Pancreas (tissue), 10 donors: Measurements from ENCODE around the gene PRXL2B. TPM values are rescaled to one million over a fixed set of nuclear protein-coding genes. Genes with fewer than 3 reads are reported as not detected.

Experiments
- ATAC-seq, 4 donors: fragments of 200-7000 bp; cut with Tn5 transposase; one replicate each; pipeline versions ENCODE4 v1.8.0 to v1.9.1; 2020; ENCODE audit warnings: mild to moderate bottlenecking in 4 of 4, moderate library complexity in 4 of 4
- DNase-seq, 6 donors: peaks; one replicate each; pipeline ENCODE4 v3.0.0-alpha.2; 2020
- FAIRE-seq: peaks from 2 replicates; lab custom pipeline; 2012; peaks lifted over from hg19 to GRCh38; lab: Jason Lieb, UNC
- H3K27ac ChIP-seq, 4 donors: fragments of 200-600 bp; sonication (generic); 1 replicate in 3 of 4; 2 replicates in 1 of 4; pipeline versions ENCODE4 v1.5.0 to v1.8.0; 2020
- H3K27me3 ChIP-seq, 4 donors: fragments of 200-600 bp; one replicate each; pipeline ENCODE4 v1.8.0; 2021
- H3K36me3 ChIP-seq, 3 donors: fragments of 200-600 bp; sonication (generic) in 1 of 3; one replicate each; pipeline versions ENCODE4 v1.5.0 to v1.8.0; 2020 to 2021
- H3K4me1 ChIP-seq, 3 donors: fragments of 200-600 bp; one replicate each; pipeline ENCODE4 v1.8.0; 2021
- H3K4me3 ChIP-seq, 4 donors: fragments of 200-600 bp; sonication (generic) in 2 of 4; one replicate each; pipeline versions ENCODE4 v1.5.0 to v1.8.0; 2020 to 2021
- H3K9me3 ChIP-seq, 4 donors: fragments of 200-600 bp; one replicate each; pipeline ENCODE4 v1.8.0; 2021
- CTCF ChIP-seq, 4 donors: fragments of 200-600 bp; sonication (generic) in 3 of 4; IDR thresholded peaks; one replicate each; pipeline versions ENCODE4 v1.5.0 to v1.8.0; 2021; ENCODE audit warnings: antibody characterized with exemption in 4 of 4
- WGBS, 2 donors: extraction: QIAGEN DNeasy Blood & Tissue Kit; methylation state at CpG; one replicate each; pipeline ENCODE4 v1.1.7; 2013; 5-methylcytosine and 5-hydroxymethylcytosine counted together
- intact Hi-C, 3 donors: fragments of 100-400 bp; cut with DNase I; formaldehyde crosslinking; loops; one replicate each; pipeline versions ENCODE4 v1.11.1 to v1.14.2; 2022
- polyA plus RNA-seq, 2 donors: library from polyadenylated mRNA; stranded (reverse); fragments of 200-250 nt; gene quantifications; one replicate each; pipeline ENCODE4 v1.2.3, GENCODE V29; 2013
- total RNA-seq, 6 donors: library from RNA; stranded (reverse); fragmentation: NEBNext Ultra II Directional in 4 of 6; extraction: Animal tissue kit (Norgen Biotek cat#: 25700) in 4 of 6; gene quantifications; one replicate each; pipeline versions ENCODE4 v1.2.1 to v1.2.4, GENCODE V29; 2021 to 2023
- donor health status: healthy with polysubstance abuse.
- donor health status: DM: no; HTN: no; CAD: no; lungs with moderate emphysema.
- donor health status: DM: no; HTN: no; CAD: no.
- donor health status: control.
- donor health status: control.
- donor health status: Bipolar disorder and iron deficiency.
- donor health status: DM: yes; HTN: yes; CAD: no.
- donor health status: DM: no; HTN: no; CAD: no.
- donor health status: DM: no; HTN: no; CAD: no.
- donor health status: DM: yes; HTN: yes; CAD: no.

PRXL2B gene
- total and polyA plus RNA-seq, 8 donors, result 3.3 to 16.4 (median 11.5) TPM

- H3K27me3 ChIP-seq, result no peaks in the 10 kb centered on the region
- no peaks in the 10 kb centered on the region for H3K9me3 ChIP-seq
- H3K4me1 ChIP-seq, result peaks cover 0 to 8% (median 4%) of the 10 kb centered on the region in 3 donors
- DNase-seq, result no peak
- intact Hi-C loops, result loop anchor here in 1 of 3 donors (10.0 kb wide), 1 partner anchor 213 kb away; no protein-coding TSS in a partner anchor
- no peak for FAIRE-seq
- no peak overlapping the region for H3K4me3 ChIP-seq
- no peaks in the 10 kb centered on the region for H3K36me3 ChIP-seq
- no peak for ATAC-seq
- TF ChIP-seq CTCF (IDR thresholded peaks at IDR 0.05), result no peak
- WGBS, 2 donors, result 72 to 81% methylated on average over 10 of the region's 10 CpGs
- no peak overlapping the region for H3K27ac ChIP-seq
Measured at GRCh38 chr1:2637442-2638145, 51.0 kb downstream of the PRXL2B start.

- peak in 1 of 6 donors; percentile 52 for DNase-seq
- Histone ChIP-seq H3K4me3 (no peak overlapping the region), H3K27ac (no peak overlapping the region), H3K36me3 (no peaks in the 10 kb centered on the region), H3K4me1 (peaks cover 0 to 8% (median 4%) of the 10 kb centered on the region in 3 donors), H3K9me3 (no peaks in the 10 kb centered on the region), H3K27me3 (no peaks in the 10 kb centered on the region)
- intact Hi-C loops, result loop anchor here in 1 of 3 donors (10.0 kb wide), 1 partner anchor 214 kb away; no protein-coding TSS in a partner anchor
- WGBS, 2 donors, result 69 to 75% methylated on average over 16 of the region's 16 CpGs
- no peak for FAIRE-seq
- TF ChIP-seq CTCF (IDR thresholded peaks at IDR 0.05), result no peak
- no peak for ATAC-seq
Measured at GRCh38 chr1:2638466-2639115, 52.0 kb downstream of the PRXL2B start.

GRCh38 chr1:2639203-2639602 is 52.6 kb downstream of the PRXL2B start:
- DNase-seq (peak in 1 of 6 donors; percentile 58), ATAC-seq (no peak)

GRCh38 chr1:2639607-2640521 is 53.3 kb downstream of the PRXL2B start:
- 67 to 75% methylated on average over 26 of the region's 26 CpGs for WGBS, 2 donors
- Histone ChIP-seq H3K27me3 (no peaks in the 10 kb centered on the region), H3K4me1 (peaks cover 0 to 8% (median 4%) of the 10 kb centered on the region in 3 donors), H3K36me3 (no peaks in the 10 kb centered on the region), H3K4me3 (no peak overlapping the region), H3K9me3 (no peaks in the 10 kb centered on the region), H3K27ac (no peak overlapping the region)
- intact Hi-C loops, result loop anchor here in 1 of 3 donors (10.0 kb wide), 1 partner anchor 215 kb away; no protein-coding TSS in a partner anchor
- ATAC-seq (no peak), FAIRE-seq (no peak), DNase-seq (peak in 2 of 6 donors; percentile 35 to 47)
- TF ChIP-seq CTCF (IDR thresholded peaks at IDR 0.05), result no peak

More at GRCh38 chr1:2639203-2639602, 52.6 kb downstream of the PRXL2B start:
- H3K9me3 ChIP-seq, result no peaks in the 10 kb centered on the region
- no peaks in the 10 kb centered on the region for H3K27me3 ChIP-seq
- no peak overlapping the region for H3K27ac ChIP-seq
- 15 to 27% methylated on average over 11 of the region's 11 CpGs for WGBS, 2 donors
- no peaks in the 10 kb centered on the region for H3K36me3 ChIP-seq
- TF ChIP-seq CTCF (IDR thresholded peaks at IDR 0.05), result no peak
- intact Hi-C loops, result loop anchor here in 1 of 3 donors (10.0 kb wide), 1 partner anchor 214 kb away; no protein-coding TSS in a partner anchor
- no peak for FAIRE-seq
- no peak overlapping the region for H3K4me3 ChIP-seq
- peaks cover 0 to 8% (median 4%) of the 10 kb centered on the region in 3 donors for H3K4me1 ChIP-seq
